Esophagus muscularis mucosa (tissue), 4 donors: ENCODE measurements around the gene MAP4K5. TPM values are rescaled to one million over a fixed set of nuclear protein-coding genes. Genes with fewer than 3 reads are reported as not detected.

ENCODE experiments used
- DNase-seq: peaks from one replicate; pipeline ENCODE4 v3.0.0-alpha.2; 2017; ENCODE audit errors: extremely low spot score
- H3K27ac ChIP-seq, 4 donors: fragments of 200-600 bp; sonication (generic); replicated peaks in 1 of 4; 1 replicate in 3 of 4; 2 replicates in 1 of 4; pipeline ENCODE4 v1.5.1; 2016 to 2019; ENCODE audit warnings: mild to moderate bottlenecking in 1 of 4
- H3K27me3 ChIP-seq, 4 donors: fragments of 200-600 bp; sonication (generic); one replicate each; pipeline versions ENCODE4 v1.5.1 to v1.6.0; 2016 to 2019
- H3K36me3 ChIP-seq, 4 donors: fragments of 200-600 bp; sonication (generic); one replicate each; pipeline ENCODE4 v1.5.1; 2016 to 2019
- H3K4me1 ChIP-seq, 4 donors: fragments of 200-600 bp; sonication (generic); one replicate each; pipeline ENCODE4 v1.5.1; 2016 to 2019
- H3K4me3 ChIP-seq, 4 donors: fragments of 200-600 bp; sonication (generic); 1 replicate in 2 of 4; 2 replicates in 2 of 4; pipeline ENCODE4 v1.5.1; 2016 to 2019; ENCODE audit warnings: mild to moderate bottlenecking in 4 of 4, moderate library complexity in 1 of 4
- H3K9me3 ChIP-seq, 4 donors: fragments of 200-600 bp; sonication (generic); 1 replicate in 3 of 4; 2 replicates in 1 of 4; pipeline ENCODE4 v1.5.1; 2016 to 2019
- EP300 ChIP-seq: sonication (generic); formaldehyde crosslinking; IDR thresholded peaks from one replicate; pipeline ENCODE4 v1.6.1; 2017; ENCODE audit warnings: antibody characterized with exemption
- POLR2A ChIP-seq: fragments of 450-650 bp; IDR thresholded peaks from one replicate; pipeline ENCODE4 v1.6.1; 2017; ENCODE audit warnings: antibody characterized with exemption, moderate library complexity, mild to moderate bottlenecking, low read depth
- POLR2AphosphoS5 ChIP-seq, 2 donors: sonication (generic); formaldehyde crosslinking; IDR thresholded peaks; one replicate each; pipeline ENCODE4 v1.6.1; 2017; ENCODE audit warnings: antibody characterized with exemption in 2 of 2
- WGBS: methylation state at CpG from one replicate; pipeline ENCODE4 v1.1.5; 2018; 5-methylcytosine and 5-hydroxymethylcytosine counted together
- intact Hi-C: fragments of 100-400 bp; cut with DNase I; formaldehyde crosslinking; loops from one replicate; pipeline ENCODE4 v1.15.1; 2023
- total RNA-seq, 4 donors: library from RNA; depleted of rRNA; stranded (reverse); fragments of >200 nt; gene quantifications; one replicate each; pipeline versions ENCODE4 v1.1.0 to v1.2.1, GENCODE V29; 2016
- TF ChIP-seq, protein P1 (sequence below), 3 experiments: fragments of 200-600 bp in 2 of 3; fragments of 450-650 bp in 1 of 3; sonication (generic) in 2 of 3; IDR thresholded peaks; one replicate each; pipeline ENCODE4 v1.5.1; 2017 to 2019; ENCODE audit warnings: antibody characterized with exemption in 3 of 3, mild to moderate bottlenecking in 2 of 3, moderate library complexity in 1 of 3

Gene MAP4K5
- total RNA-seq, 4 donors from 2014 or later = 84.4 to 108 (median 91.2) TPM

GRCh38 chr14:50573862-50574261, 41.5 kb upstream of the MAP4K5 start:
- Histone ChIP-seq H3K27ac (no peak overlapping the region), H3K4me3 (no peak overlapping the region), H3K4me1 (no peaks in the 10 kb centered on the region), H3K27me3 (no peaks in the 10 kb centered on the region), H3K36me3 (no peaks in the 10 kb centered on the region), H3K9me3 (peaks cover 0 to 28% (median 18%) of the 10 kb centered on the region in 4 donors)
- intact Hi-C loops = no loop called here
- TF ChIP-seq, protein P1, sequence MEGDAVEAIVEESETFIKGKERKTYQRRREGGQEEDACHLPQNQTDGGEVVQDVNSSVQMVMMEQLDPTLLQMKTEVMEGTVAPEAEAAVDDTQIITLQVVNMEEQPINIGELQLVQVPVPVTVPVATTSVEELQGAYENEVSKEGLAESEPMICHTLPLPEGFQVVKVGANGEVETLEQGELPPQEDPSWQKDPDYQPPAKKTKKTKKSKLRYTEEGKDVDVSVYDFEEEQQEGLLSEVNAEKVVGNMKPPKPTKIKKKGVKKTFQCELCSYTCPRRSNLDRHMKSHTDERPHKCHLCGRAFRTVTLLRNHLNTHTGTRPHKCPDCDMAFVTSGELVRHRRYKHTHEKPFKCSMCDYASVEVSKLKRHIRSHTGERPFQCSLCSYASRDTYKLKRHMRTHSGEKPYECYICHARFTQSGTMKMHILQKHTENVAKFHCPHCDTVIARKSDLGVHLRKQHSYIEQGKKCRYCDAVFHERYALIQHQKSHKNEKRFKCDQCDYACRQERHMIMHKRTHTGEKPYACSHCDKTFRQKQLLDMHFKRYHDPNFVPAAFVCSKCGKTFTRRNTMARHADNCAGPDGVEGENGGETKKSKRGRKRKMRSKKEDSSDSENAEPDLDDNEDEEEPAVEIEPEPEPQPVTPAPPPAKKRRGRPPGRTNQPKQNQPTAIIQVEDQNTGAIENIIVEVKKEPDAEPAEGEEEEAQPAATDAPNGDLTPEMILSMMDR (IDR thresholded peaks at IDR 0.05) = no peak
- TF ChIP-seq EP300 (no peak), POLR2AphosphoS5 (IDR thresholded peaks at IDR 0.05) (no peak), POLR2A (no peak)
- WGBS = 100% methylated on average over 2 of the region's 2 CpGs
- DNase-seq = no peak

DNA sequence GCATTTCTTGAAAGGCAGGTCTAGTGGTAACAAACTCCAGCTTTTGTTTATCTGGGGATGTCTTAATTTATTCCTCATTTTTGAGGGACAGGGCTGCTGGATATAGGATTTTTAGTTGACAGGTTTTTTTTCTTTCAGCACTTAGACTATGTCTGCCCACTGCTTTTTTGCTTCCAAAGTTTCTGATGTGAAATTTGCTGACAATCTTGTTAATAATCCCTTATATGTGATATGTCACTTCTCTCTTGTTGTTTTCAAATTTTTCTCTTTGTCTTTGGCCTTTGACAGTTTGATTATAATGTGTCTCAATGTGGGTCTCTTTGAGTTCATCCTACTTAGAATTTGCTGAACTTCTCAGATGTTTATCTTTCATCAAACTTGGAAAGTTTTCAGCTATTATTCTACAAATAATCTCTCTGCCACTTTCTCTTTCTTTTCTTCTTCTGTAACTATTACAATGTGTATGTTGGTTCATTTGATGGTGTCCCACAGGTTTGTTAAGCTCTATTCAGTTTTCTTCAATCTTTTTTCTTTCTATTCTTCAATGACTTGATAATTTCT, 37.4 kb upstream of the MAP4K5 start:
- H3K27me3 ChIP-seq = no peaks in the 10 kb centered on the region
- TF ChIP-seq, protein P1 (IDR thresholded peaks at IDR 0.05) = no peak
- TF ChIP-seq POLR2A (no peak), EP300 (no peak), POLR2AphosphoS5 (IDR thresholded peaks at IDR 0.05) (no peak)
- no peak for DNase-seq
- no peak overlapping the region for H3K27ac ChIP-seq
- no peak overlapping the region for H3K4me3 ChIP-seq
- no peaks in the 10 kb centered on the region for H3K4me1 ChIP-seq
- H3K9me3 ChIP-seq = peaks cover 0 to 32% (median 18%) of the 10 kb centered on the region in 4 donors
- H3K36me3 ChIP-seq = no peaks in the 10 kb centered on the region
- intact Hi-C loops = no loop called here

DNA sequence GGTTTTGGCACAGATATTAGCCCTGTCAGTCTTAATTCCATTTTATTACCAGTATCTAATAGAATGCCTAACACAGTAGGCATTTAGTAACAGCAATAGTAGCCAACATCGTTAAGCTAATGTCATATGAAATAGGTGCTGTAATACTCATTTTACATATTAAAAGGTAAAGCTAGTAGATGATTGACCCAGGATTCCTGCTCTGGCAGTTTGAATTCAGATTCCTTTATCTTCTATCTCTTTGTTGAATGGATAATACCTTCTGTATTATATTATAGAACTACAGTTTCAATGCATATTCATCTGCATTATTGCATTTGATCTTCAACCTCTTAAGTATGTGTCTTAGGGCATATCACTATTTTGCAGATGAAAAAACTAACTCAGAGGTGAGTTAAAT, 30.5 kb upstream of the MAP4K5 start:
- H3K27ac ChIP-seq = no peak overlapping the region
- 86% methylated on average over 1 of the region's 1 CpG for WGBS
- H3K36me3 ChIP-seq = no peaks in the 10 kb centered on the region
- H3K9me3 ChIP-seq = no peaks in the 10 kb centered on the region
- no peak overlapping the region for H3K4me3 ChIP-seq
- TF ChIP-seq POLR2A = no peak
- no peak for TF ChIP-seq POLR2AphosphoS5 (IDR thresholded peaks at IDR 0.05)
- TF ChIP-seq EP300 = no peak
- TF ChIP-seq, protein P1 (IDR thresholded peaks at IDR 0.05) = no peak
- intact Hi-C loops = no loop called here
- DNase-seq = no peak
- H3K27me3 ChIP-seq = no peaks in the 10 kb centered on the region
- peaks cover 4 to 30% (median 18%) of the 10 kb centered on the region in 4 donors for H3K4me1 ChIP-seq

DNA sequence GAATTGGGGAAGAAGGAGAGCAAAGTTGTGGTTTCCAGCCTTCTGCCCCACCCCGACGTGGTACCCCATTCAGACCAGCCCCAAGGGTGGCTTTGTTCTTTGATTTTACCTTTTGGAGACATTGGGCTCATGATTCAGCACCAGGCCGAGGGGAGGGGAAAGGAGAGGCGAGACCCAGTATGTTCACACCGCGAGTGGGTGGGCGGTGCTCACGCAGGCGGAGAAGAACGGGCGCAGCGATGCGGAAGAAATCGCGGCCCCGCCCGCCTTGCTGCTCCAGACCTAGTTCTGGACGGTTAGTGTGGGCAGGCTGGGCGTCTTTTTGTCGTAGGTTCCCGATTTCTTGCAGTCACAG, 28.5 kb upstream of the MAP4K5 start:
- Histone ChIP-seq H3K9me3 (no peaks in the 10 kb centered on the region), H3K27ac (peak overlapping the region; percentile 93 to 97 (median 96)), H3K4me1 (peaks cover 4 to 30% (median 18%) of the 10 kb centered on the region in 4 donors), H3K4me3 (peak overlapping the region; percentile 69 to 90 (median 86)), H3K36me3 (no peaks in the 10 kb centered on the region), H3K27me3 (no peaks in the 10 kb centered on the region)
- peak; percentile 8 for TF ChIP-seq POLR2A
- peak; percentile 83 to 92 for TF ChIP-seq POLR2AphosphoS5 (IDR thresholded peaks at IDR 0.05)
- TF ChIP-seq, protein P1 (IDR thresholded peaks at IDR 0.05) = no peak
- no peak for TF ChIP-seq EP300
- intact Hi-C loops = no loop called here
- peak; percentile 93 for DNase-seq
- 0% methylated on average over 19 of the region's 21 CpGs for WGBS
